Epithelial cell of proximal tubule (primary cell): ENCODE measurements around the gene RXFP1. TPM values are rescaled to one million over a fixed set of nuclear protein-coding genes. Genes with fewer than 3 reads are reported as not detected.
"Not testable (repeated sequence)": the region's sequence is repeated elsewhere in the genome, so short reads cannot be mapped to it uniquely, and the experiment has no call there.

ENCODE experiments used
- DNase-seq: peaks from one replicate; pipeline ENCODE4 v3.0.0-alpha.2; 2011; ENCODE audit warnings: low read depth
- H3K4me3 ChIP-seq: 2 replicates; pipeline ENCODE4 v1.5.1; 2011; ENCODE audit warnings: low read depth, mild to moderate bottlenecking, low read length
- CTCF ChIP-seq: conservative IDR thresholded peaks from 2 replicates; pipeline ENCODE4 v1.5.1; 2012; ENCODE audit warnings: low read depth, mild to moderate bottlenecking, low read length
- total RNA-seq: library from RNA; depleted of rRNA; stranded (reverse); fragments of >200 nt; gene quantifications from 2 replicates; pipeline ENCODE4 v1.2.3, GENCODE V29; 2015

The RXFP1 gene
- total RNA-seq, 1 donor from 2014 or later = not detected

GRCh38 chr4:158644356-158644755, 122.7 kb downstream of the RXFP1 start:
- TF ChIP-seq CTCF = no peak
- no peak overlapping the region for H3K4me3 ChIP-seq
- DNase-seq = no peak

- TF ChIP-seq CTCF = no peak
- no peak for DNase-seq
- no peak overlapping the region for H3K4me3 ChIP-seq
These were observed 123.1 kb downstream of the RXFP1 start for GRCh38 chr4:158644760-158645159.

- no peak for TF ChIP-seq CTCF
- H3K4me3 ChIP-seq = no peak overlapping the region
- no peak for DNase-seq
These were observed 127.5 kb downstream of the RXFP1 start for GRCh38 chr4:158649111-158649680.

GRCh38 chr4:158652920-158653319, 131.2 kb downstream of the RXFP1 start:
- no peak for DNase-seq
- H3K4me3 ChIP-seq = no peak overlapping the region
- TF ChIP-seq CTCF = no peak

- H3K4me3 ChIP-seq = no peak overlapping the region
- TF ChIP-seq CTCF = no peak
- no peak for DNase-seq
These were observed 134.8 kb downstream of the RXFP1 start for GRCh38 chr4:158656439-158656838.

- no peak overlapping the region for H3K4me3 ChIP-seq
- no peak for DNase-seq
- TF ChIP-seq CTCF = no peak
These were observed 135.6 kb downstream of the RXFP1 start for GRCh38 chr4:158657291-158657690.

GRCh38 chr4:158663255-158663654, 141.6 kb downstream of the RXFP1 start:
- not testable (repeated sequence) for H3K4me3 ChIP-seq, DNase-seq

GRCh38 chr4:158663707-158664625, 142.3 kb downstream of the RXFP1 start:
- not testable (repeated sequence) for H3K4me3 ChIP-seq, DNase-seq
